AG08396 (cell line): Measurements from ENCODE around the gene RAB3GAP2.
"Not testable (repeated sequence)": the region's sequence is repeated elsewhere in the genome, so short reads cannot be mapped to it uniquely, and the experiment has no call there.

ENCODE experiments used
- DNase-seq: peaks from one replicate; pipeline ENCODE4 v3.0.0; 2012; ENCODE audit warnings: low spot score, mixed read lengths

RAB3GAP2 gene

DNA sequence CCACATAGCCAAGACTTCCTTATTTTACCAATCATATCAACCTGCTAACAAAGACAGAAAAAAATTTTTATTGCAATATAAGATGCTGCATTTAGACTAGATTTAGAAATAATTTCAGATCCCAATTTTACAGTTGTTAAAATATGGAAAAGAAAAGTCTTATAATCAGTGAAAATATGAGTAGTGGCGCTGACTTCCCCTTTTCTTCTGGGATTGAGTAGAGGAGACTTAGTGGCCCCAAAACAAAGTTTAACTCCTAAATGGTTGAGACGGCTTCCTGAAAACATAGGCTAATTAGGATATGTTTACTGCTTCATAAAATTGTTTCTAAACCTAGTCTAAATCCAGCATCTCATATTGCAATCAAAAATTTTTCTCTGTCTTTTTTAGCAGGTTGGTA, 68.4 kb downstream of the RAB3GAP2 start:
- DNase-seq, result no peak

DNA sequence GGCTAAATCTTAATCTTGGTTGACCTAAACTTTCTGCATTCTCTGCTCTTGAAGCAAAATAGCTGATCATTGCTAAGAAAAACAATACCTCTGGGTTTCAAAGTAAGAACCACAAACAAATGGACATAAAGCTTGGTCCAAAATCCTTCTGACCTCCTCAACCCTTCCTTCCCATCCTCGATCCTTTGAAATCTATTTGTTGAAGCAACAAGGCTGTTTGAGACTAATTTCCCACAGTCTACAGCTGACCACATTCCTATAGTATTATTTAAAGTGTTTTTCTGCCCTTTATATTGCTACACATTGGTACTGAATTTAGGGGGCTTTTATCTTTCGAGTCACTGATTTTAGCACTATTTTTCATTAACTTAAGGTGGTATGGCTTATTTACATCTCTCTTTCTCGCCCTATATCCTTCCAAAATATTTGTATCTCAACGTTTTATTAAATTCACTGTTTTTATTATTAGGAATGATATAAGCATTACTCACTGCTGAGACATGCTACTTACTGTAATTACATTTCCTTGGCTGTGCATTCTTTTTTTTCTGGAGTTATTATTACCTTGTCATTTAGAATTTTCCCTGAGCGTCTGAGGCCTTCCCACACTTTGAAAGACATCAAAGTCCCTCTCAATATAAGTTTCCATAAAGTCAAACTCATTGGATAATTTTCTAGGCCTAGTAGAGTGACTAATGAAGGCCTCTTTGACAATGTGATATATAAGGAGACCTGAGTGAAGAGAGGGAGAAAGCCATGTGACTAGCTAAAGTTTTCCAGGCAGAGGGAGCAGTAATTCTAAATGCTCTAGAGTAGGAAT, 73.9 kb downstream of the RAB3GAP2 start:
- DNase-seq, result no peak

DNA sequence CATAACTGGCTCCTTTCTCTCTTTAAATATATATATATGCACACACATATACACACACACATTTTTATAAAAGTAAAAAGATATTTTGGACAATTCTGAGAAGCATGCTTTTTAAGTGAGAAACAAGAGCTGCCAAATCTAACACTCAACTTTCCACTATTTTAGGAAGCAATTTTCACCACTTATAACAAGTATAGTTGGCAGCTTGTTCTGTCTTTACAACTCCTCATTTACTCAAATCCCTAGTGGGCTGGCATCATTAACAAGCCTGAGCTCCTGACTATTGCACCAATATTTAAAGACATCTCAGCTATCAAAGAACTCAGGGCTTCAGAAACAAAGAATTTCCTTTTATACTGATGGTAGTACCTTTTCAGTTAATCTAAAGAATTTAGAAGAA, 76.6 kb downstream of the RAB3GAP2 start:
- DNase-seq, result no peak

DNA sequence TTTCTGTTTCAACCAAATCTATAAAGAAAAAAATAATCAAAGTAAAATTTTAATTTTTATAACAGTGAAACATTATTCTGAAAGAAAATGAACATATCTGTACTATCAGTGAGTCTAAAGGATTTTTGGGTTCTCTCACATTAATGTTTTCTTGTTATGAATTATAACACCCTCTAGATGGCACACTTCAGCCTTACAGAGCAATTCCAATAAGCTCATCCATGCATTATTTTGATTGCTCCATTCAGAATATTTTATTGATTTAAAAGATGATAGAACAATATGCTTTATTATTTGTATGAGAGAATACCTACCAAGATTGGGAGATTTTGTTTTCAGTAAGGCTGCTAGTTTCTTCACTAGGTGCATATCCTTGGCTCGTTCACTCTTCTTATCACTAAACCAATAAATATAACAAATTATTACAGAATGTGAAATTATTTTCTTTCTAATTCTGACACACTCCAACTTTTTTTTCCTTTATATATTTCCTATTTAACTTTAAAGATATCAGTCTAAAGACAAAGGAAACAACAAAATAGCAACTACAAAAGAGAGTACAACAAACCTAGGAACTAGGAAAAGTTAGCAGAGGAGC, 82.4 kb downstream of the RAB3GAP2 start:
- DNase-seq, result peak; percentile 18

DNA sequence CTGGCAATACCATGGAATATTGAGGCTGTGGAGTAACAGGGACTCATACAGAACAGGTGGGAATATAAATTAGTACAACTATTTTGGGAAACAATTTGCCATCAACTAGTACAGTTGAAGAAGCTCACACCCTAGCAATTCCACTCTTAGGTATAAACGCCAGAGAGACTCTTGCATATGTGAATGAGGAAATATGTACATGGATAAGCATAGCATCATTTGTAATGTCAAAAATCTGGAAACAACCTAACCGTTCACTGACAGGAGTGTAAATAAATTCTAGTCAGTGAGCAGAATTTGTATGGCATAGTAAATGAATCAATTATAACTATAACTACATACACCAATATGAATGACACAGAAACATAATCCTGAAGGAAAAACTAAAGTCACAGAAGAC, 83.7 kb downstream of the RAB3GAP2 start:
- DNase-seq, result no peak

DNA sequence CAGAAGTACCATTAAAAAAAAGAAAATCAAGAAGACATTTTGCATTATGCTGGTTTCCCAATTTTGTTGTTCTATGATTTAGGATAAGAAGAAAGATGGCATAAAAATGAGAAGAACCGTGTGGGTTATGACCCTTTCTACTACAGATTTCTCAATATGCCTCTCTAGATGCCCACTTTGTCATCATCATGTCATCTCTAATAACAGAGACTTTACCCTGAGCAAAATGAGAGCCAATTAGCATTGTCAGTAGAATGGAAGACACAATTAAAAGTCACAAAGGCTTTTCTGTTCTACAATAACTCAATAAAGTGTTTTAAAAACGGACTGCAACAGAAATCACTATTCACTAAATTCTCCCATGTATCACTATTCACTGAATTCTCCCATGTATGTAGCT, 85.5 kb downstream of the RAB3GAP2 start:
- DNase-seq, result no peak

DNA sequence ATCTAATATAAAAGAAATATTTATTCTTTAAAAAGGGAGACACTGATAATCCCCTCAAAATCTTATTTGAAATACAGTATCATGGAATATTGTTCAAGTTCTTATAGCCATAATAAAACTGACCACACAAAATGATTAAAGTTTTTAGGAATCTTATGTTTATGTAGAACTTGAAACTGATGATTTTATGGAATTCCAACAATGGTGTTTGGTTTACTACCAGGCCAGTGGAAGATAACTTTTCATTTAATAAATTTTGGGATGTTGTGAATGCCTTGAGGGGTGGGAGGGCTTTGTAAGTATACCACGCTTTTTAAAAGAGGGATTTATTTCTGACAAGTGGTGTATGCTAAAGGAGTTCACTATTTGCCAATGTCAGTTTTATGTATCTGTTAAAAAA, 87.7 kb downstream of the RAB3GAP2 start:
- DNase-seq, result no peak

DNA sequence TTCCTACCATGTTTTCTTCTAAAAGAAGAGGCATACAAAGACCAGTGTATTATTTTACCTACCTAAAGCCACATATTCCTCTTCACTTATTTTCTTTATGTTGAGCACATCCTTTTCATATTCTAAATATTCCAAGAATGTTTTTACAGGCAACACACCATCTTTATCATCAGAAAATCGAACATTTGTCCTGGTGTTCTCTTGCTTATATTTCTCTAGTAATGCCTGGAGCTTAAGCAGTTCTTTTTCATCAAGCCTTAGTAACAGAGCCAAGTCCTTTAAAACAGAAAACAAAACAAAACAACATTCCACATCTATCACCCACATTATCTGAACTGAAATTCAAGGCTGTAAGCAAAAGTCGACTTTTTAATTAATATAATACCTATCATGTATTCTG, 89.6 kb downstream of the RAB3GAP2 start:
- DNase-seq, result no peak

DNA sequence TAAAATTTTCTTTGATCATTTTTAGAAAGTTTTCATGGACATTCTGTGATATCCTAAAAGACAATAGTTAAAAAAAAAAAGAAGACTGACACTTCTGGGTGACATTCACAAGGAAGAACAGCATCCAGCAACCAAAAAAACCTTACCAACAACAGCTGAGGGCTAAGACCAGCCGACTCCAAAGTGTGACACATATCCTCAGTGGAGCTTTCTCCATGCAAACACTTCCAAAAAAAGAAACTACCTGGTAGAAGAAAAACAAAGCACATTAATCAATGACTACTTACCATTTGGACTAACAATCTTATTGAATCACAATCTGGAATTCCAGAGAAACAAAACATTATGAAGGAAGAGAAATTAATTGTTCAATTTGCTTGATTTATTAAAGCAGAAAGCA, 90.1 kb downstream of the RAB3GAP2 start:
- DNase-seq, result no peak

DNA sequence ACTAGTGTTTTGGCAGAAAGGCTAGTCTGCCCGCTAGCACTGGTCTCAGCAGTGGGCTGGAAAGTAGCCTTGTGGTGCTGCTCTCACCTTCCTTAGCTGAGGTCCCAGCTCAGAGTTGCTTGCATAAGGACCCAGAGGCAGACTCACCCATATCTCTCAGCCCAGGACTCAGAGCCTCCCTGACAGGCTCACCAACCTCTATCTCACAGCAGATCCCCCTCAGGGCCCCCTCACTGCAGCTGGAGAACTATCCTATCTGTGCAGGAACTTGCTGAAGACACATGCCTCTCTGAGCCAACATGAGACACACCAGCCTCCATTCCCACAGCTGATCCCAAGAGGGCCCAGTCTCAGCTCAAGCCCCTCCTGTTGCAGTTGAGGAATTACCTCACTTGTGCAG, 95.7 kb downstream of the RAB3GAP2 start:
- no peak for DNase-seq

DNA sequence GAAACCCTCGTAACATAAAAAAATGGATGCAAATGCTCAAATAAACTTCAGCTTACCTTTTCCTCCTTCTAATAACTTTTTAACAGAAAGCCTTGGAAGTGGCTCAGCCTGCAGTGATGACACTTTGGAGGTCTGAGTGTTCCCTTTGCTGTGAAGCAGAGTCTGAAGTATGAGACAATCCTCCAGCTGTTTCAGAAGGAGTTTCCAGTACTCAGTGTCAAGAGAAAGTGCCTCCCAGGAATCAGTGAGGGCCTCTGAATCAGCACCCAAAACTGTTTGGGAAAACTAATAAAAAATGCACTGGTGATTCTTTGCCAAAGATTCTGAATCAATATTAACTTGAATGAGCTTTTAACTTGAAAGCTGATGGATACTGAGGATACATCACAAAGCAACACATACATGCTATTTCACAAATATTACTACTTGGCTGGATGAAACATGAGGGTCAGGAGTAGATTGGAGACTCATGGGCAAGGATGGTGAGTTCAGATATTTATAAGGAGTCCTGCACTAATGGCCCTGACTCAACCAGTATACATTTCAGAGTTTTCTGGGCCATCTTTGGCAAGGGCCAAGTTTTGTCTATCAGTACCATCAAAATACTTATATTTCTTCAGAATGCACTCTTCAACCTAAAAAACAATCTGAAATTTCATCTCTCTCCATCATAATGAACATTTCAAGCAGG, 101.3 kb downstream of the RAB3GAP2 start:
- DNase-seq, result peak; percentile 7

DNA sequence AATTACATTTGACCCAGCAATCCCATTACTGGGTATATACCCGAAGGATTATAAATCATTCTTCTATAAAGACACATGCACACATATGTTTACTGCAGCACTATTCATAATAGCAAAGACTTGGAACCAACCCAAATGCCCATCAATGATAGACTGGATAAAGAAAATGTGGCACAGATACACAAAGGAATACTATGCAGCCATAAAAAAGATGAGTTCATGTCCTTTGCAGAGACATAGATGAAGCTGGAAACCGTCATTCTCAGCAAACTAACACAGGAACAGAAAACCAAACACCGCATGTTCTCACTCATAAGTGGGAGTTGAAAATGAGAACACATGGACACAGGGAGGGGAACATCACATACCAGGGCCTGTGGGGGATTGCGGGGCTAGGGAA, 102.4 kb downstream of the RAB3GAP2 start:
- DNase-seq, result not testable (repeated sequence)

DNA sequence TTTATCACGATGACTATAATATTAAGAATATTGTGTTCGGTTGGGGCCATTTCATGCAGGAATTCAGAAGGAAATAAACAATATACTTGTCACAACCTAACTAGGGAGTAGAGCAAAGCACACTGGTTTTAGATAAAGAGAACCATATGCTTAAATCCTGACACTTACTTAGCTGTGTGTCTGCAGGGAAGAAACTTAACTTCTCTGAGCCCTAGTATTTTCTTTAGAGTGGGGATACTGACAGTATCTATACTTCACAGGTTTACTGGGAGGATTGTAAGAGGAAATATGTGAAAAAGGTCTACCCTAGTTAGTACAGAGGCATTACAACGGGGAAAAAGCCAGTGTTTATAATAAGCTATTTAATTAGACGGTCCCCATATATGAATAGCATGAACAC, 105.4 kb downstream of the RAB3GAP2 start:
- DNase-seq, result no peak

DNA sequence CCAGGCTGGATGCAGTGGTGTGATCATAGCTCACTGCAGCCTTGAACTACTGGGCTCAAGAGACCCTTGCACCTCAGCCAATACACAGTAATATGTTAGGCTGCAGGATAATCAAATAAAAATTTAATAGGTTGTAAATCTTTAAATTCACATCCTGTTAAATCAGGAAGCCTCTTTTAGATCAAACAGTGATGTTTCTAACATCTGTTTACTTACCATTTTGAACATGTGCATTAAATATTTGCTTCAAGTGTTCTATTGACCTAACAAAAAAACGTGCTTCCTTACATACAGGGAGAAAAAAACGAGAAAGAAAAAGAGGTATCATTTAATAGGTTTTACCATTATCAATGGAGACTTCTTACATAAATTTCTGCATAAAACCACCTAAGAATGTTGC, 107.7 kb downstream of the RAB3GAP2 start:
- no peak for DNase-seq

DNA sequence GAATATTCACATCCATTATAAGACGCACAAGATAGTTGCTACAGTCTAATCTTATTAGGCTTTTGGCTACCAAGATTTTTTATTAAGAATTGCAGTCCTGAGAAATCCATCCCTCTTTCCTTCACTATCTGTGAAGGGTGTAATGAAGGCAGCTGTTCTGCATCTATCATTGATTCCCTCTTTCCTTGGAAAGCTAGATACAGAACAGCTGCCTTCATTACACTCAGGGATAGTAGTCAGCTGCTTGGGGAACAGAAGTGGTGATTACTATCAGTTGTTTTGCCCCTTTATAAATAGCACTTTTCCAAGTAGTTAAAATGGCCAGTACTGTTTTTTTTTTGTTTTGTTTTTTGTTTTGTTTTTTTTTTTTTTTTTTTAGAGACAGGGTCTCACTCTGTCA, 108.1 kb downstream of the RAB3GAP2 start:
- DNase-seq, result no peak

DNA sequence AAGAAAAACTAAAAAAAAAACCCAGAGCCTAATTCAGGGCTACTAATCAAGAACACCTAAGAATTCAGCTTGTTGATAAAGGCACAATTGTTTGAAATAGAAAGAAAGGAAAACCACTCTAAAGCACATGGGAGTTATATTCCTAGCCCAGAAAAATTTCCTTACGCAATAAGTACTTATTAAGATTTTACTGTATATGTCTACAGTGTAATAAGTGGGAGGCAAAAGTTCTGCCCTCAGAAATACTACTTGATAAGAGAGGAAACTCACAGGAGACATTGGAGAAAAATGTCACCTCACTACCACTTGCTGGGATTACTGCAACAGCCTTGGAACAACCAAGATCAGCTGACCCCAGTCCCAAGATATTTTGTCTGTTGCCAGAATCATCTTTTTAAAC, 112.2 kb downstream of the RAB3GAP2 start:
- DNase-seq, result no peak

DNA sequence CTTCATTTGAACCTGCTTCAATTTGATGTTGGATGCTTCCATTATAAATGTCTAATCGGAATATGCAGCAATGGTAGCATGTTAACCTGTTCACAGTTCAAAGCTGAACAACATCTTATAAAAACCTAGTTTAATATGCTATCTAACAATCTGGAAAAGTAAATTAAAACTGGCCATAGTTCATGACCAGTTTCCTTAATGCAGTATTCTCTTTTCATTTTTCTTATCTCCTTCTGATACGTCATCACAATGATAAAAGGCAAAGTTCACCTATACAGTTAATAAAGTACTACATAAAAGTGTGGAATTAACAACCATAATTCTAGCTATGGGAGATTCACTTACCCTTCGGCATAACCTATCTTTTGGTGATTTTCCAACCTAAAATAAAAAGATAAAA, 113.2 kb downstream of the RAB3GAP2 start:
- DNase-seq, result no peak

DNA sequence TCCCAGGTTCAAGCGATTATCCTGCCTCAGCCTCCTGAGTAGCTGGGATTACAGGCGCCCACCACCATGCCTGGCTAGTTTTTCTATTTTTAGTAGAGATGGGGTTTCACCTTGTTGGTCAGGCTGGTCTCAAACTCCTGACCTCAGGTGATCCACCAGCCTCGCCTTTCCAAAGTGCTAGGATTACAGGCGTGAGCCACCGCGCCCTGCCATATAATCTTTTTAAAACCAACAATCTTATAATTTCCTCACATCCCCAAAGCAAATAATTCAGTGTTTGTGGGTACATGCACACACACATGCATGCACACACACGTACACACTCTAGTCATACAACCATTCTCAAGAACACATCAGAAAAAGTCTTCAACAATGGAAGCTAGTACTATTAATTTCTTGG, 113.7 kb downstream of the RAB3GAP2 start:
- not testable (repeated sequence) for DNase-seq

DNA sequence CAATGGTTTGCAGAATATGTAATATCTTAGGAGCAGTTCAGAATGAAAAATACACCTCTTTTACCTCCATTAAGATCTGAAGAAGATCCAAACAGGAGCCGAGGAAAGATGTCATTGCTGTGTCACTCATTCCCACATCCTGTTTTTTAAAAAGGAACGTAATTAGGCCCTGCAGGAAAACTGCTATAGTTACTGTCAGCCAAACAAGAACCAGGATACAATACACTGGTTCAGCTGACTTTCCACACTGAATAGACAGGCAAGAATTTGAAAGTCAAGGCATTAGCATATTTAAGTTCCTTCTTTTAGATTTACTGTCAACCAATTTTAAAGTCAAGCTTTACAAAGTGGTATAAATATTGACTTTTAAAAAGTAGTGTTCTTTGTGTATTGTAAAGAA, 114.5 kb downstream of the RAB3GAP2 start:
- no peak for DNase-seq

DNA sequence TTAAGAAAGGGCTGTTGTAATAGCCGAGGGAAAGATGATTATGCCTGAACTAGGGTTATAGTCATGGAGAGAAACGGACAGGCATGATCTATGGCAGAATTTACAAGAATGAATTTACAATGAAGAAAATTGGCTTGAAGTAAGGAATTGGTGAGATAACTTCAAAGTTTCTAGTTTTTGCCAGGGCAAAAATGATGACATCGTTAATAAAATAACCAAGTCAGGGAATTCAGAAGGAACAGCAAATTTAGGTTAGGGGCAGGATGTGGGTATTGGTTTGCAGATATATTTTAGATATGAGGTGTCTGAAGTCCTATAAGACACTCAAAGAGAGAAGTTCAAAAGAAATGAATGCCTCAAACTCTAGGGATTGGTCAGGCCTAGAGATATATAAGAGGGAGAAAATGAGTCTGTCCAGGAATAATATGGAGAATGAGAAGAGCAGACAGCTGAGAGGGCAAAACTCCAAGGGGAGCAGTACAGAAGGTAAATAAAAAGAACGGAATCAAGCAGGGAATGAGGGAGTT, 115.6 kb downstream of the RAB3GAP2 start:
- DNase-seq, result no peak

DNA sequence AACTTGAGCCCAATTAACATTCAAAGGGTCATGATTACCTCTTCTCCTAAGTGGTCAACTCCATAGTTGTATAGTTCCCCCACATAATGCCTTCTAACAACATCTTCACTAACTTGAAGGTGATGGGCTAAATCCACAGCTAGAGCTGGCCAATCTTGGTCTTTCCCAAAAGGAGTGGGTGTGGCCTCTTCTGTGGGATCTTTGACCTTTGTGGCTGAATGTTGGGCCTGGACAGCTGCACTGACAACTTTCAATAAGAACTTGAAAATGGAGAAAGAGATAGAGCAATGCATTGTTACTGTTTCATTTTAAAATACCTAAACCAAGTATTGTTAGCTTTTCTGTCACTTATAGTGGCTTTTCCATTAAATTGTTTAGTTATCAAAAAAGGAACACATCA, 119.1 kb downstream of the RAB3GAP2 start:
- no peak for DNase-seq

DNA sequence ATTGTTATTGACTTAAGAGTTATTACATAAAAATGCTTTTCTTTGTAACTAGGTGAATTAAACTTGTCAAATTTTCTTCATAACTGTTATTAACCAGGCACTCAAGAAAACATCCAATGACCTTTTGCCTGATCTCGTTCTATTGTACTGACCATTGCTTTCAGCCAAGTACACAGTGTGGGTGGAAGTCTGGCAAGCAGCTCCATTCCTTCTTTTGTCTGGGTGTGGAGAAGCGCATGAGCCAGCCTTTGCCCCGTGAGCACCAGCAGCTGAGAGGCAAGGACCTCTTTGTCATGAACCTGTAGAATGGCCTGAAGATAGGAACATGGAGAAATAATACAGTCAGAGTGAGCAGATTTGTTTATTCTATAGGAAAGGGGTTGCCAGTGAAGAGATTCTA, 120.8 kb downstream of the RAB3GAP2 start:
- peak; percentile 19 for DNase-seq

DNA sequence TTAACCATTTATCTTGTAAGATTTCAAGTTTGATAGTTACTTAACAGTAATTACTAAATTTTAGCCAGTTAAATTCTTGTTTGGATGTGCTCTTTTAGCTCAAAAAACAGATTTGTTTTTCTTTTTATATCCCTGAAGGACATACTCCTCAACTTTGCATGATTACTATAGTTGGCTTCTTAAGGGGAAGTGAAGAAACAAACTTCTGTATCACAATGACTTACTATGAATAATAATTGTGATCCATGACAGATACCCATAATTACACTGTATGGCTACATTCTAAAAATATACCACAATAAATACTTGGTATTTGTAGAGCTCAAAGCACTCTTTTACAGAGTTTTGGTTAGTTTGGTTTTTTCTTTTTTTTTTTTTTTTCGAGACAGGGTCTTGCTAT, 122.5 kb downstream of the RAB3GAP2 start:
- DNase-seq, result no peak
